Measurements from ENCODE around the gene TNFAIP8L3. TPM values are rescaled to one million over a fixed set of nuclear protein-coding genes. Genes with fewer than 3 reads are reported as not detected.
A peak's percentile ranks its signal among the peaks of the same experiment; 100 is the strongest.

Gene TNFAIP8L3
- total and polyA plus RNA-seq, 9 of the 15 experiments (the other 6 are each of a cell fraction or from before 2014, with no cell fraction given) = 0.13 TPM; not detected in 8

DNA sequence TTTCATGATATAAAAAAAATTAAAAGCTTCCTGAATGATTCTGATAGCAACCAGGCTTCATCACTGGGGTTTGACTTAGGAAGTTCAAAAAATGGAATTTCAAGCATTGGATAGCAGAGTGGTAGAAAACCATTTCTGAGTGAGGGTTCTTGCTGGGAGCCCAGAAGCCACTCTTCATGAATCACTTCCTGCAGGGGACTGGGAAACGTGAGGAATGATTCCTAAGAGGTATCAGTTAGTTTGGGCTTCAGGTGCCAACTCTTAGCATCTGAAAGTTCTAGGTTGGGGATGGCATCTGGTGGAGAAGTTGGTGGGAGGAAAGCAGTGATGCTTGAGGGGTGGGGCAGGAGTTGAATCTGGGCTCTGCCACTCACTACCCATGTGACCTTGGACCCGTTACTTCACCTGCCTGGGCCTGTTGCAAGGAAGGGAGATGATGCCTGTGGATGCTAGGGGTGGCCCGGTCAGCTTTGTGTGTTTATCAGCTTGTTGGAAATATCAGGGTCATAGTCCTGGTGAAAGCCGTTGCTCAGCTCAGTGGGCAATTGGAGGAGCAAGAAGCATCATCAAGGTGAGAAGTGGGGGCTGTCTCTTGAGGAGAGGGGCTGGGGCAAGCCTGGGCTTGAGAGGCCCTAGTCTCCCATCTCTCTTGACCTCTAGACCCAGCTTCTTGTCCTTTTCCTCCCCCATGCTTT, 37.0 kb upstream of the TNFAIP8L3 start (continued):
- TF ChIP-seq CBFA2T3 (IDR thresholded peaks at IDR 0.05) (no peak), SREBF2 (CRISPR knock-in tag; IDR thresholded peaks at IDR 0.05) (no peak)

DNA sequence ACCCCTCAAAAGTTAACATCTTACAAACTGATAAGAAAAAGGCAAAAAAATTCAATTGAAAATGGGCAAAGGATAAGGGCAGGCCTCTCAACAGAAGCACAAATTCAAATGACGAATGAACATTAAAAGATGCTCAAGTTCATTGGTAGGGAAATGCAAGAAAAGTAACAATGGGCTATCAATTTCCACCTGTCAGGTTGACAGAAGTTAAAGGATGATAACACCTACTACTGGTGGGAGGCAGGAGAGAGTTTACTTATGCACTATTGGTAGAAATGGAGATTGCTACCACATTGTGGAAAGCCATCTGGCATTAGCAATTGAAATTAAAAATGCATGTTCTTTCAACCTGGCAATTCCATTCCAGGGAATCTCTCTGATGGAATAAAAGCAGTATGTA, 35.6 kb upstream of the TNFAIP8L3 start:
- FAIRE-seq (no peak), DNase-seq (ENCODE audit: extremely low read depth in 1 of 4, low spot score in 3 of 4) (peak in 1 of 4 experiments; percentile 9), ATAC-seq (no peak)
- intact Hi-C loops (cut with micrococcal nuclease) (no loop called here), in situ Hi-C loops (cut with MboI) (no loop called here)
- Histone ChIP-seq H3K27ac (ENCODE audit: extremely low read depth, low read depth, low read length) (no peak overlapping the region), H3K9me1 (ENCODE audit: control insufficient read depth, insufficient read depth, low read length) (no peaks in the 10 kb centered on the region), H3K4me3 (no peak overlapping the region), H3K36me3 (ENCODE audit: control insufficient read depth, insufficient read depth, low read length) (no peaks in the 10 kb centered on the region), H2AFZ (ENCODE audit: low read depth, low read length) (no peak overlapping the region), H3K79me2 (ENCODE audit: control insufficient read depth, insufficient read depth, low read length) (no peaks in the 10 kb centered on the region), H3K9me3 (replicated peaks; ENCODE audit: control insufficient read depth, insufficient read depth, low read depth, low read length) (no peaks in the 10 kb centered on the region), H4K20me1 (replicated peaks; ENCODE audit: control insufficient read depth, insufficient read depth, low read length) (peaks cover 10% of the 10 kb centered on the region), H3K4me1 (replicated peaks in 1 of 2; ENCODE audit: control insufficient read depth in 2 of 2, insufficient read depth in 2 of 2, low read length in 2 of 2) (peaks cover 0 to 3% of the 10 kb centered on the region in 2 experiments; a peak in 1 of 5 replicates), H3K27me3 (ENCODE audit: control insufficient read depth in 2 of 2, insufficient read depth in 2 of 2, low read length in 2 of 2) (no peaks in the 10 kb centered on the region), H3K4me2 (ENCODE audit: insufficient read depth, low read length) (no peak overlapping the region), H3K9ac (ENCODE audit: insufficient read depth in 1 of 2, low read depth in 2 of 2, low read length in 2 of 2) (no peak overlapping the region)
- POLR2A ChIA-PET = no interaction called here
- BruUV-seq (replicated peaks) = no TSS peak
- 7% methylated on average over 1 of the region's 1 CpG for WGBS (ENCODE audit: insufficient coverage, low coverage, missing lambda C conversion rate)
- CTCF ChIA-PET (ENCODE audit: low intra/inter-chr PET ratio) = no interaction called here
- TF ChIP-seq TEAD4 (IDR thresholded peaks at IDR 0.05; ENCODE audit: low read length) (0 out of 2 replicates have a peak, but pooled peaks have one; percentile 25), TEAD4 (CRISPR knock-in tag; IDR thresholded peaks at IDR 0.05; ENCODE audit: borderline replicate concordance) (no peak), TCF3 (CRISPR knock-in tag; IDR thresholded peaks at IDR 0.05) (peak; percentile 33; the same call in 1 of the 2 replicates), TAL1 (IDR thresholded peaks at IDR 0.05) (peak; percentile 25; the same call in 1 of the 2 replicates), SOX6 (IDR thresholded peaks at IDR 0.05) (peak; percentile 83), MED1 (CRISPR knock-in tag; IDR thresholded peaks at IDR 0.05; ENCODE audit: borderline replicate concordance) (no peak), CHD4 (IDR thresholded peaks at IDR 0.05; ENCODE audit: insufficient read depth, insufficient replicate concordance, low read depth, low read length, poor library complexity, severe bottlenecking) (no peak), MEIS2 (IDR thresholded peaks at IDR 0.05; ENCODE audit: partially characterized antibody) (peak; percentile 89), ARID1B (IDR thresholded peaks at IDR 0.05) (peak; percentile 35; the same call in 1 of the 2 replicates), CBFA2T3 (IDR thresholded peaks at IDR 0.05) (peak; percentile 54), MAFG (tag; conservative IDR thresholded peaks at IDR 0.05) (no peak)
- TF ChIP-seq, protein P1, sequence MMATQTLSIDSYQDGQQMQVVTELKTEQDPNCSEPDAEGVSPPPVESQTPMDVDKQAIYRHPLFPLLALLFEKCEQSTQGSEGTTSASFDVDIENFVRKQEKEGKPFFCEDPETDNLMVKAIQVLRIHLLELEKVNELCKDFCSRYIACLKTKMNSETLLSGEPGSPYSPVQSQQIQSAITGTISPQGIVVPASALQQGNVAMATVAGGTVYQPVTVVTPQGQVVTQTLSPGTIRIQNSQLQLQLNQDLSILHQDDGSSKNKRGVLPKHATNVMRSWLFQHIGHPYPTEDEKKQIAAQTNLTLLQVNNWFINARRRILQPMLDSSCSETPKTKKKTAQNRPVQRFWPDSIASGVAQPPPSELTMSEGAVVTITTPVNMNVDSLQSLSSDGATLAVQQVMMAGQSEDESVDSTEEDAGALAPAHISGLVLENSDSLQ (IDR thresholded peaks at IDR 0.05) = peak; percentile 73
- TF ChIP-seq, protein P2, sequence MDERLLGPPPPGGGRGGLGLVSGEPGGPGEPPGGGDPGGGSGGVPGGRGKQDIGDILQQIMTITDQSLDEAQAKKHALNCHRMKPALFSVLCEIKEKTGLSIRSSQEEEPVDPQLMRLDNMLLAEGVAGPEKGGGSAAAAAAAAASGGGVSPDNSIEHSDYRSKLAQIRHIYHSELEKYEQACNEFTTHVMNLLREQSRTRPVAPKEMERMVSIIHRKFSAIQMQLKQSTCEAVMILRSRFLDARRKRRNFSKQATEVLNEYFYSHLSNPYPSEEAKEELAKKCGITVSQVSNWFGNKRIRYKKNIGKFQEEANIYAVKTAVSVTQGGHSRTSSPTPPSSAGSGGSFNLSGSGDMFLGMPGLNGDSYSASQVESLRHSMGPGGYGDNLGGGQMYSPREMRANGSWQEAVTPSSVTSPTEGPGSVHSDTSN (CRISPR knock-in tag; IDR thresholded peaks at IDR 0.05; ENCODE audit: low read depth) = no peak
- TF ChIP-seq, protein P2 (tag; conservative IDR thresholded peaks at IDR 0.05; ENCODE audit: low read depth) = peak; percentile 80
- TF ChIP-seq, protein P3, sequence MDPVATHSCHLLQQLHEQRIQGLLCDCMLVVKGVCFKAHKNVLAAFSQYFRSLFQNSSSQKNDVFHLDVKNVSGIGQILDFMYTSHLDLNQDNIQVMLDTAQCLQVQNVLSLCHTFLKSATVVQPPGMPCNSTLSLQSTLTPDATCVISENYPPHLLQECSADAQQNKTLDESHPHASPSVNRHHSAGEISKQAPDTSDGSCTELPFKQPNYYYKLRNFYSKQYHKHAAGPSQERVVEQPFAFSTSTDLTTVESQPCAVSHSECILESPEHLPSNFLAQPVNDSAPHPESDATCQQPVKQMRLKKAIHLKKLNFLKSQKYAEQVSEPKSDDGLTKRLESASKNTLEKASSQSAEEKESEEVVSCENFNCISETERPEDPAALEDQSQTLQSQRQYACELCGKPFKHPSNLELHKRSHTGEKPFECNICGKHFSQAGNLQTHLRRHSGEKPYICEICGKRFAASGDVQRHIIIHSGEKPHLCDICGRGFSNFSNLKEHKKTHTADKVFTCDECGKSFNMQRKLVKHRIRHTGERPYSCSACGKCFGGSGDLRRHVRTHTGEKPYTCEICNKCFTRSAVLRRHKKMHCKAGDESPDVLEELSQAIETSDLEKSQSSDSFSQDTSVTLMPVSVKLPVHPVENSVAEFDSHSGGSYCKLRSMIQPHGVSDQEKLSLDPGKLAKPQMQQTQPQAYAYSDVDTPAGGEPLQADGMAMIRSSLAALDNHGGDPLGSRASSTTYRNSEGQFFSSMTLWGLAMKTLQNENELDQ (CRISPR knock-in tag; IDR thresholded peaks at IDR 0.05; ENCODE audit: borderline replicate concordance) = no peak

All from K562 (cell line).